ENCODE measurements around the gene DNAJB6. TPM values are rescaled to one million over a fixed set of nuclear protein-coding genes. Genes with fewer than 3 reads are reported as not detected.

The DNAJB6 gene
- total and polyA plus RNA-seq, 2 experiments from 2014 or later: 92.2 to 110 TPM

DNA sequence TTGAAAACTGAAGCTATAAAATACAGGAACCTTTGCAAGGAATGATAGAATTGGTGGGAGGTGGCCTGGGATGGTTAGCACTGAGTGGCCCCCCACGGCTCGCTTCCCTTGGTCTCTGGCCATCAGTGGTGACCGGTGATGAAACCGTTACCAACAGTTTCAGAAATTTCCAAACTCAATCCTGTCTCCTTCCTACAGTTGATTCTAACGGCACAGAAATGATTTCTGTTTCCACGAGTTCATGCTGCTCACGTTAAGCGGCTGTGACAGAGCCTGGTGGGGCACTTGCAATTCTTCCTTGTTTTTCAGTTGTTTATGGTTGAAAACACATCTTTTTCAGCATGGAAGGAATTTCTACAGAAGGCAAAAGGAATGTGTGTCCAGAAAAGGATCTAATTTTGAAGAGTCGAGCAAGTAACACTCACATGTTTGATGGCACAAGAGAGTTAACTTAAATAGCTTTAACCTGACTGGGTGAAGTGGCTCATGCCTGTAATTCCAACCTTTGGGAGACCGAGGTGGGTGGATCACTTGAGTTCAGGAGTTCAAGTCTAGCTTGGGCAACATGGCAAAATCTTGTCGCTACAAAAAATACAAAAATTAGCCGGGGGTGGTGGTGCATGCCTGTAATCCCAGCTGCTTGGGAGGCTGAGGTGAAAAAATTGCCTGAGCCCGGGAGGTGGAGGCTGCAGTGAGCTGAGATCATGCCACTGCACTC, 100.1 kb downstream of the DNAJB6 start:
- Histone ChIP-seq H3K4me1 (ENCODE audit: insufficient read depth) (no peaks in the 10 kb centered on the region), H3K4me3 (no peak overlapping the region), H2AFZ (no peak overlapping the region), H3K9me2 (replicated peaks; ENCODE audit: insufficient read depth) (no peaks in the 10 kb centered on the region), H3K36me3 (replicated peaks; ENCODE audit: insufficient read depth, low read depth) (no peaks in the 10 kb centered on the region), H3K27ac (no peak overlapping the region), H3K4me2 (no peak overlapping the region), H3K79me2 (no peaks in the 10 kb centered on the region), H3K27me3 (no peaks in the 10 kb centered on the region), H4K20me1 (ENCODE audit: insufficient read depth, poor library complexity, severe bottlenecking) (no peaks in the 10 kb centered on the region), H3K9me3 (ENCODE audit: low read depth) (no peaks in the 10 kb centered on the region)
- WGBS (ENCODE audit: low lambda C conversion rate, missing lambda C conversion rate): 79% methylated on average over 13 of the region's 13 CpGs
- TF ChIP-seq EZH2phosphoT487 (IDR thresholded peaks at IDR 0.05; ENCODE audit: low read depth, severe bottlenecking, unreplicated experiment): no peak
- TF ChIP-seq, protein P1, sequence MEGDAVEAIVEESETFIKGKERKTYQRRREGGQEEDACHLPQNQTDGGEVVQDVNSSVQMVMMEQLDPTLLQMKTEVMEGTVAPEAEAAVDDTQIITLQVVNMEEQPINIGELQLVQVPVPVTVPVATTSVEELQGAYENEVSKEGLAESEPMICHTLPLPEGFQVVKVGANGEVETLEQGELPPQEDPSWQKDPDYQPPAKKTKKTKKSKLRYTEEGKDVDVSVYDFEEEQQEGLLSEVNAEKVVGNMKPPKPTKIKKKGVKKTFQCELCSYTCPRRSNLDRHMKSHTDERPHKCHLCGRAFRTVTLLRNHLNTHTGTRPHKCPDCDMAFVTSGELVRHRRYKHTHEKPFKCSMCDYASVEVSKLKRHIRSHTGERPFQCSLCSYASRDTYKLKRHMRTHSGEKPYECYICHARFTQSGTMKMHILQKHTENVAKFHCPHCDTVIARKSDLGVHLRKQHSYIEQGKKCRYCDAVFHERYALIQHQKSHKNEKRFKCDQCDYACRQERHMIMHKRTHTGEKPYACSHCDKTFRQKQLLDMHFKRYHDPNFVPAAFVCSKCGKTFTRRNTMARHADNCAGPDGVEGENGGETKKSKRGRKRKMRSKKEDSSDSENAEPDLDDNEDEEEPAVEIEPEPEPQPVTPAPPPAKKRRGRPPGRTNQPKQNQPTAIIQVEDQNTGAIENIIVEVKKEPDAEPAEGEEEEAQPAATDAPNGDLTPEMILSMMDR (IDR thresholded peaks at IDR 0.05; ENCODE audit: poor library complexity): no peak
- no peak for TF ChIP-seq EZH2 (IDR thresholded peaks at IDR 0.05; ENCODE audit: borderline replicate concordance)
- DNase-seq (ENCODE audit: low spot score): no peak

DNA sequence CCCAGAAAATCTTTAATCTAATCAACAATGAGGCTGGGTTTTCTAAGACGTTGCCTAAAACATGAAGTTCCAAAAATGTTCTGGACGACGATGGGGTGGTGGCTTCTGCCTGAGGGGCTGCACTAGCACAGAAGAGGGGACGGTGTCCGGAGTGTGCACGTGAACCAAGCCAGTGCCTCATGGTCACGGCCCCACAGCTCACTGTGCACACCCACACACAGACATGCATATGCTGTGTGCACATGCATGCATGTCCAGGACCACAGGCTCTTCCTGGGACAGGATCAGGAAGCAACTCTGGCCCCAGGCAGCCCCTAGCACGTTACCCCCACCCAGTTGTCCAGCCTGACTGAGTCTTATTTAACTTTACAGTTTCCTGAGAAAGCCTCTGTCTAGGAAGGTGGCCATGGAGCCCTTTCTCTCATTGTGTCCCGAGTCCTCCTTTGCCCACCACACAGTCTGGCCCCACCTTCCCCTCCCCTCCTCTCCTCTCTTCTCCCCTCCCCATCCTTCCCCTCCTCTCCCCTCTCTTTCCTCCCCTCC, 100.8 kb downstream of the DNAJB6 start:
- no peaks in the 10 kb centered on the region for H3K9me3 ChIP-seq (ENCODE audit: low read depth)
- no peak overlapping the region for H3K4me3 ChIP-seq
- H3K9me2 ChIP-seq (replicated peaks; ENCODE audit: insufficient read depth): no peaks in the 10 kb centered on the region
- no peaks in the 10 kb centered on the region for H4K20me1 ChIP-seq (ENCODE audit: insufficient read depth, poor library complexity, severe bottlenecking)
- TF ChIP-seq, protein P1 (IDR thresholded peaks at IDR 0.05; ENCODE audit: poor library complexity): no peak
- no peak for TF ChIP-seq EZH2phosphoT487 (IDR thresholded peaks at IDR 0.05; ENCODE audit: low read depth, severe bottlenecking, unreplicated experiment)
- TF ChIP-seq EZH2 (IDR thresholded peaks at IDR 0.05; ENCODE audit: borderline replicate concordance): no peak
- no peaks in the 10 kb centered on the region for H3K79me2 ChIP-seq
- no peaks in the 10 kb centered on the region for H3K36me3 ChIP-seq (replicated peaks; ENCODE audit: insufficient read depth, low read depth)
- DNase-seq (ENCODE audit: low spot score): no peak
- no peak overlapping the region for H2AFZ ChIP-seq
- no peaks in the 10 kb centered on the region for H3K4me1 ChIP-seq (ENCODE audit: insufficient read depth)
- no peaks in the 10 kb centered on the region for H3K27me3 ChIP-seq
- 70% methylated on average over 8 of the region's 9 CpGs for WGBS (ENCODE audit: low lambda C conversion rate, missing lambda C conversion rate)
- H3K27ac ChIP-seq: no peak overlapping the region
- no peak overlapping the region for H3K4me2 ChIP-seq

DNA sequence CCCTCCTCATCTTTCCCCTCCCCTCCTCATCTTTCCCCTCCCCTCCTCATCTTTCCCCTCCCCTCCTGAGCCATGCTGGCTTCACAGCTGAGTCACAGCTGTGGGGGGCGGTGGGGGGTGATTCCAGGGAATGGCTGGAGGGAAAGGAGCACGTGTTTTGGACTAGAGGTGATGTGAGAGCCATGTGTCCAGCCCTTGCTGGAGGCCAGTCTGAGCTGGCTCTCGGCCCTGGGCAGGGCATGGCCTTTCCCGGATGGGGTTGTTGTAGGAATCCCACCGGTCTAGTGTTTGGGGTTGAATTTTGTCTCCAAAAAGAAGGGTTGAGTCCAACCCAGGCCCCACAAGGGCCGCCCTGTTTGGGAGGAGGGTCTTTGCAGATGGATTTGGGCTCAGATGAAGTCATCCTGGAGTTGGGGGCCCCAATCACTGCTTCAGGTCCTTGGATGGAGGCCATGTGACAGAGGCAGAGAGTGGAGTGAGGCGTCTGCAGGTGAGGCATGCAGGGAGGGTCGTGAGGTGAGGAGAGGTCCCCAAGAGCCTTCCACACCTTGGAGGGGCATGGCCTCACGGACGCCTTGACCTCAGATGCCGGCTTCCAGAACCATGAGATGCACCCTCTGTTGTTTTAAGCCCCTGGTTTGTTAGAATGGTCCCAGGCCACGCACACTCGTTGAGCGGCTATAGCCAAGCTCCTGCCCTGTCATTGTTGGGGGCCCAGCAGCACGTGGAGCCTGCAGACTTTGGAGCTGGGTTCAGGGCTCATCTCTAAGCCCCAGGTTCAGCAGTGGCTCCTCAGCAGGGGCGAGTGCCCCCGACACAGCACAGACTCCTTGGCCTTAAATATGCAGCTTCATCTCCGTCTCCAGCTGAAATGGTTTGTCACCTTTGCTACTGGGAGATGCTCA, 101.6 kb downstream of the DNAJB6 start:
- Histone ChIP-seq H3K27me3 (no peaks in the 10 kb centered on the region), H2AFZ (no peak overlapping the region), H3K79me2 (no peaks in the 10 kb centered on the region), H3K9me2 (replicated peaks; ENCODE audit: insufficient read depth) (no peaks in the 10 kb centered on the region), H4K20me1 (ENCODE audit: insufficient read depth, poor library complexity, severe bottlenecking) (no peaks in the 10 kb centered on the region), H3K27ac (no peak overlapping the region), H3K36me3 (replicated peaks; ENCODE audit: insufficient read depth, low read depth) (no peaks in the 10 kb centered on the region), H3K9me3 (ENCODE audit: low read depth) (no peaks in the 10 kb centered on the region), H3K4me2 (no peak overlapping the region), H3K4me1 (ENCODE audit: insufficient read depth) (no peaks in the 10 kb centered on the region), H3K4me3 (no peak overlapping the region)
- no peak for DNase-seq (ENCODE audit: low spot score)
- TF ChIP-seq EZH2phosphoT487 (IDR thresholded peaks at IDR 0.05; ENCODE audit: low read depth, severe bottlenecking, unreplicated experiment): no peak
- no peak for TF ChIP-seq EZH2 (IDR thresholded peaks at IDR 0.05; ENCODE audit: borderline replicate concordance)
- TF ChIP-seq, protein P1 (IDR thresholded peaks at IDR 0.05; ENCODE audit: poor library complexity): no peak
- WGBS (ENCODE audit: low lambda C conversion rate, missing lambda C conversion rate): 89% methylated on average over 17 of the region's 18 CpGs

Measured in hepatocyte (in vitro differentiated cells).